GM12875 (cell line): ENCODE results near the gene VSIG10.

ENCODE experiments used
- H3K4me3 ChIP-seq: one replicate; pipeline ENCODE4 v1.5.1; 2011; ENCODE audit warnings: low read depth, low read length, control low read depth
- CTCF ChIP-seq: IDR thresholded peaks from 2 replicates; pipeline ENCODE4 v1.5.1; 2011; ENCODE audit warnings: low read depth, mild to moderate bottlenecking, control low read depth, inconsistent platforms, low read length, moderate library complexity, borderline replicate concordance; ENCODE audit not compliant: insufficient read depth

VSIG10 gene

GRCh38 chr12:118064608-118065007, 39.2 kb downstream of the VSIG10 start:
- peak; percentile 49; the same call in 1 of the 2 replicates for TF ChIP-seq CTCF

GRCh38 chr12:118063576-118064391, 40.0 kb downstream of the VSIG10 start:
- H3K4me3 ChIP-seq, result no peak overlapping the region
- no peak for TF ChIP-seq CTCF

More at GRCh38 chr12:118064608-118065007, 39.2 kb downstream of the VSIG10 start:
- no peak overlapping the region for H3K4me3 ChIP-seq

- no peak for TF ChIP-seq CTCF
- peak overlapping the region; percentile 81 for H3K4me3 ChIP-seq
Observed at GRCh38 chr12:118061873-118062843, 41.7 kb downstream of the VSIG10 start.

GRCh38 chr12:118061011-118061872, 42.6 kb downstream of the VSIG10 start, which contains the start of gene WSB2:
TSS of gene WSB2 (minus strand) at chr12:118061179. CDS start at chr12:118061048, 131 bp downstream.
- H3K4me3 ChIP-seq, result peak within 1 kb of the TSS; percentile 81
- no peak for TF ChIP-seq CTCF

- peak overlapping the region; percentile 81 for H3K4me3 ChIP-seq
- TF ChIP-seq CTCF, result no peak
Observed at GRCh38 chr12:118060301-118061010, 43.4 kb downstream of the VSIG10 start.

- no peak for TF ChIP-seq CTCF
- no peak overlapping the region for H3K4me3 ChIP-seq
Observed at GRCh38 chr12:118059341-118060191, 44.2 kb downstream of the VSIG10 start.
